PC-3 (cell line): Measurements from ENCODE around the gene LMTK2. TPM values are rescaled to one million over a fixed set of nuclear protein-coding genes. Genes with fewer than 3 reads are reported as not detected.

Experiments used
- ATAC-seq: fragments of 200-7000 bp; cut with Tn5 transposase; 2 replicates; pipeline ENCODE4 v1.9.1; 2020; ENCODE audit warnings: mild to moderate bottlenecking, moderate library complexity
- BruUV-seq: library from RNA; stranded (reverse); fragments of 400-500 nt; replicated peaks from 2 replicates; lab custom pipeline; 2021; lab: Mats Ljungman, UMichigan
- CTCF ChIA-PET: fragments of 300-600 bp; sonication (Branson Sonifier 250); formaldehyde crosslinking; loops from one replicate; lab custom pipeline; 2022; ENCODE audit warnings: antibody characterized with exemption; lab: Charles Lee
- POLR2A ChIA-PET: fragments of 300-600 bp; sonication (Branson Sonifier 250); formaldehyde crosslinking; loops from one replicate; lab custom pipeline; 2022; ENCODE audit warnings: antibody characterized with exemption; ENCODE audit not compliant: unreplicated experiment; lab: Charles Lee
- DNase-seq: peaks from one replicate; pipeline ENCODE4 v3.0.0-alpha.2; 2015
- H2AFZ ChIP-seq: fragments of 300-600 bp; sonication (generic); 2 replicates; pipeline ENCODE4 v1.6.0; 2016; ENCODE audit warnings: antibody characterized with exemption, low read length
- H3F3A ChIP-seq: fragments of 300-600 bp; sonication (generic); one replicate; pipeline ENCODE4 v1.6.0; 2017; ENCODE audit warnings: antibody characterized with exemption, low read length, control low read depth, mild to moderate bottlenecking; ENCODE audit not compliant: unreplicated experiment
- H3K27ac ChIP-seq: fragments of 300-600 bp; sonication (generic); 2 replicates; pipeline ENCODE4 v1.5.1; 2016; ENCODE audit warnings: mild to moderate bottlenecking, low read length
- H3K27me3 ChIP-seq: fragments of 300-600 bp; sonication (generic); 2 replicates; pipeline ENCODE4 v1.6.1; 2016; ENCODE audit warnings: low read length, mixed read lengths
- H3K36me3 ChIP-seq: fragments of 300-600 bp; sonication (generic); 2 replicates; pipeline ENCODE4 v1.6.1; 2016; ENCODE audit warnings: low read depth, mixed run types, low read length, mixed read lengths
- H3K4me1 ChIP-seq: fragments of 300-600 bp; sonication (generic); 2 replicates; pipeline ENCODE4 v1.5.1; 2016; ENCODE audit warnings: low read length; ENCODE audit not compliant: insufficient read depth
- H3K4me2 ChIP-seq: fragments of 300-600 bp; sonication (generic); 2 replicates; pipeline ENCODE4 v1.6.0; 2016; ENCODE audit warnings: low read length
- H3K4me3 ChIP-seq: fragments of 300-600 bp; sonication (generic); 2 replicates; pipeline ENCODE4 v1.5.1; 2016; ENCODE audit warnings: mild to moderate bottlenecking, low read length, mixed read lengths
- H3K79me2 ChIP-seq: fragments of 300-600 bp; sonication (generic); 2 replicates; pipeline ENCODE4 v1.6.1; 2017; ENCODE audit warnings: low read length, mixed read lengths
- H3K9ac ChIP-seq: fragments of 300-600 bp; sonication (generic); 2 replicates; pipeline ENCODE4 v1.6.0; 2016; ENCODE audit warnings: mild to moderate bottlenecking, low read length
- H3K9me2 ChIP-seq: fragments of 300-600 bp; sonication (generic); replicated peaks from 2 replicates; pipeline ENCODE4 v1.6.1; 2016; ENCODE audit warnings: mixed run types, low read length, mixed read lengths
- H3K9me3 ChIP-seq: fragments of 300-600 bp; sonication (generic); 2 replicates; pipeline ENCODE4 v1.6.1; 2016; ENCODE audit warnings: low read length, mixed read lengths
- H4K20me1 ChIP-seq: fragments of 300-600 bp; sonication (generic); 2 replicates; pipeline ENCODE4 v1.6.1; 2016; ENCODE audit warnings: low read length, mixed read lengths
- CTCF ChIP-seq: fragments of 300-600 bp; sonication (generic); conservative IDR thresholded peaks from 2 replicates; pipeline ENCODE4 v1.5.1; 2017; ENCODE audit warnings: antibody characterized with exemption, low read depth, mild to moderate bottlenecking, low read length
- EZH2 ChIP-seq: fragments of 300-600 bp; sonication (generic); IDR thresholded peaks from one replicate; pipeline ENCODE4 v1.6.1; 2017; ENCODE audit warnings: antibody characterized with exemption, mild to moderate bottlenecking, low read length; ENCODE audit not compliant: unreplicated experiment
- EZH2phosphoT487 ChIP-seq: fragments of 300-600 bp; sonication (generic); IDR thresholded peaks from 2 replicates; pipeline ENCODE4 v1.6.1; 2018; ENCODE audit warnings: mild to moderate bottlenecking, antibody characterized with exemption, low read length, borderline replicate concordance
- intact Hi-C: fragments of 100-400 bp; cut with micrococcal nuclease; formaldehyde crosslinking; loops from 2 replicates; pipeline ENCODE4 v1.9.0; 2023
- total RNA-seq: library from RNA; depleted of rRNA; stranded (reverse); fragments of >200 nt; gene quantifications from 2 replicates; pipeline ENCODE4 v1.2.3, GENCODE V29; 2014

LMTK2 gene
- total RNA-seq, 1 experiment from 2014 or later: 9.0 TPM

GRCh38 chr7:98137826-98138151 lies 31.1 kb downstream of the LMTK2 start:
- Histone ChIP-seq H3K4me3 (no peak overlapping the region), H3K36me3 (peaks cover 7% of the 10 kb centered on the region; the same call in 1 of the 2 replicates), H4K20me1 (peaks cover 8% of the 10 kb centered on the region; the same call in 1 of the 2 replicates), H3F3A (no peaks in the 10 kb centered on the region), H3K9me3 (no peaks in the 10 kb centered on the region), H3K9ac (no peak overlapping the region), H3K4me2 (no peak overlapping the region), H3K9me2 (no peaks in the 10 kb centered on the region), H3K79me2 (peaks cover 21% of the 10 kb centered on the region), H2AFZ (no peak overlapping the region), H3K27ac (no peak overlapping the region), H3K27me3 (no peaks in the 10 kb centered on the region), H3K4me1 (peaks cover 37% of the 10 kb centered on the region)
- no TSS peak for BruUV-seq
- TF ChIP-seq EZH2: no peak
- no peak for TF ChIP-seq CTCF
- no peak for TF ChIP-seq EZH2phosphoT487
- CTCF ChIA-PET: no interaction called here
- POLR2A ChIA-PET: no interaction called here
- intact Hi-C loops: no loop called here
- DNase-seq (no peak), ATAC-seq (no peak)

GRCh38 chr7:98138672-98139071 lies 32.0 kb downstream of the LMTK2 start:
- DNase-seq: no peak
- intact Hi-C loops: no loop called here
- H3K4me3 ChIP-seq: no peak overlapping the region
- H3K79me2 ChIP-seq: peaks cover 20% of the 10 kb centered on the region
- CTCF ChIA-PET: no interaction called here
- H3K4me1 ChIP-seq: peaks cover 28% of the 10 kb centered on the region
- H3K27me3 ChIP-seq: no peaks in the 10 kb centered on the region
- no peaks in the 10 kb centered on the region for H3K9me3 ChIP-seq
- H3K27ac ChIP-seq: no peak overlapping the region
- no peak for ATAC-seq
- TF ChIP-seq EZH2 (no peak), EZH2phosphoT487 (no peak), CTCF (no peak)
- H3K9ac ChIP-seq: no peak overlapping the region
- peaks cover 9% of the 10 kb centered on the region; the same call in 1 of the 2 replicates for H3K36me3 ChIP-seq
- no peak overlapping the region for H2AFZ ChIP-seq
- peaks cover 6% of the 10 kb centered on the region; the same call in 1 of the 2 replicates for H4K20me1 ChIP-seq
- no TSS peak for BruUV-seq
- H3K9me2 ChIP-seq: no peaks in the 10 kb centered on the region
- H3F3A ChIP-seq: no peaks in the 10 kb centered on the region
- POLR2A ChIA-PET: no interaction called here
- H3K4me2 ChIP-seq: no peak overlapping the region

GRCh38 chr7:98142658-98143057 lies 36.0 kb downstream of the LMTK2 start:
- no peak for TF ChIP-seq EZH2phosphoT487
- no peak for TF ChIP-seq EZH2
- TF ChIP-seq CTCF: no peak
- H3K79me2 ChIP-seq: no peaks in the 10 kb centered on the region
- no peak for DNase-seq
- BruUV-seq: no TSS peak
- H4K20me1 ChIP-seq: no peaks in the 10 kb centered on the region
- no peaks in the 10 kb centered on the region for H3K9me2 ChIP-seq
- intact Hi-C loops: no loop called here
- no peak overlapping the region for H3K4me2 ChIP-seq
- CTCF ChIA-PET: no interaction called here
- peaks cover 9% of the 10 kb centered on the region; the same call in 1 of the 2 replicates for H3K36me3 ChIP-seq
- ATAC-seq: no peak
- no peaks in the 10 kb centered on the region for H3K9me3 ChIP-seq
- no peak overlapping the region for H3K9ac ChIP-seq
- no peak overlapping the region for H3K4me3 ChIP-seq
- no peaks in the 10 kb centered on the region for H3F3A ChIP-seq
- no peaks in the 10 kb centered on the region for H3K4me1 ChIP-seq
- no peaks in the 10 kb centered on the region for H3K27me3 ChIP-seq
- POLR2A ChIA-PET: no interaction called here
- no peak overlapping the region for H3K27ac ChIP-seq
- H2AFZ ChIP-seq: no peak overlapping the region
